H9 (cell line): ENCODE data around the gene FAM219A. TPM values are rescaled to one million over a fixed set of nuclear protein-coding genes. Genes with fewer than 3 reads are reported as not detected.

Source experiments
- DNase-seq: peaks from one replicate; pipeline ENCODE4 v3.0.0-alpha.2; 2017
- H2AFZ ChIP-seq: one replicate; pipeline ENCODE4 v1.6.1; 2013; ENCODE audit warnings: mild to moderate bottlenecking, low read length, control low read depth, moderate library complexity
- H2AK5ac ChIP-seq: 2 replicates; pipeline ENCODE4 v1.6.1; 2013; ENCODE audit warnings: low read length, control low read depth, mixed read lengths; ENCODE audit not compliant: insufficient read length
- H2BK120ac ChIP-seq: one replicate; pipeline ENCODE4 v1.6.1; 2013; ENCODE audit warnings: low read depth, mild to moderate bottlenecking, low read length, control low read depth, inconsistent platforms; ENCODE audit not compliant: poor library complexity, severe bottlenecking
- H2BK12ac ChIP-seq: 2 replicates; pipeline ENCODE4 v1.6.1; 2013; ENCODE audit warnings: low read length, control low read depth, mixed read lengths, low read depth; ENCODE audit not compliant: insufficient read length
- H2BK15ac ChIP-seq: 2 replicates; pipeline ENCODE4 v1.6.1; 2013; ENCODE audit warnings: low read depth, low read length, control low read depth
- H2BK20ac ChIP-seq: one replicate; pipeline ENCODE4 v1.6.1; 2013; ENCODE audit warnings: low read depth, mild to moderate bottlenecking, low read length, control low read depth, inconsistent platforms; ENCODE audit not compliant: poor library complexity, severe bottlenecking
- H2BK5ac ChIP-seq: 2 replicates; pipeline ENCODE4 v1.6.1; 2013; ENCODE audit warnings: low read length, control low read depth, mixed read lengths; ENCODE audit not compliant: insufficient read length
- H3K14ac ChIP-seq: 2 replicates; pipeline ENCODE4 v1.6.1; 2013; ENCODE audit warnings: low read length, control low read depth; ENCODE audit not compliant: insufficient read depth
- H3K18ac ChIP-seq: 2 replicates; pipeline ENCODE4 v1.6.1; 2013; ENCODE audit warnings: low read depth, mild to moderate bottlenecking, mixed read lengths, low read length, control low read depth; ENCODE audit not compliant: insufficient read length
- H3K23ac ChIP-seq: 2 replicates; pipeline ENCODE4 v1.6.1; 2013; ENCODE audit warnings: low read length, control low read depth, mixed read lengths, low read depth; ENCODE audit not compliant: insufficient read length
- H3K23me2 ChIP-seq: 2 replicates; pipeline ENCODE4 v1.6.1; 2013; ENCODE audit warnings: low read depth, mild to moderate bottlenecking, mixed read lengths, low read length, control low read depth; ENCODE audit not compliant: insufficient read length, poor library complexity, severe bottlenecking
- H3K27ac ChIP-seq: 2 replicates; pipeline ENCODE4 v1.5.1; 2013; ENCODE audit warnings: low read length, control low read depth, mixed read lengths, low read depth; ENCODE audit not compliant: insufficient read length
- H3K27me3 ChIP-seq: 2 replicates; pipeline ENCODE4 v1.6.1; 2013; ENCODE audit warnings: low read length, control low read depth, inconsistent platforms; ENCODE audit not compliant: insufficient read depth
- H3K4ac ChIP-seq: 2 replicates; pipeline ENCODE4 v1.6.1; 2013; ENCODE audit warnings: low read depth, mild to moderate bottlenecking, control low read depth, inconsistent platforms, low read length, moderate library complexity
- H3K4me1 ChIP-seq: 2 replicates; pipeline ENCODE4 v1.6.1; 2013; ENCODE audit warnings: low read length, control low read depth, inconsistent platforms; ENCODE audit not compliant: insufficient read depth
- H3K4me2 ChIP-seq: 2 replicates; pipeline ENCODE4 v1.6.1; 2013; ENCODE audit warnings: low read length, control low read depth, mixed read lengths; ENCODE audit not compliant: insufficient read length, insufficient read depth
- H3K56ac ChIP-seq: 2 replicates; pipeline ENCODE4 v1.6.1; 2013; ENCODE audit warnings: low read depth, mild to moderate bottlenecking, mixed read lengths, low read length, control low read depth; ENCODE audit not compliant: insufficient read length
- H3K79me1 ChIP-seq: 2 replicates; pipeline ENCODE4 v1.6.1; 2013; ENCODE audit warnings: low read depth, mild to moderate bottlenecking, moderate library complexity, low read length, control low read depth, inconsistent platforms; ENCODE audit not compliant: insufficient read depth, poor library complexity, severe bottlenecking
- H3K79me2 ChIP-seq: 2 replicates; pipeline ENCODE4 v1.6.1; 2013; ENCODE audit warnings: low read length, control low read depth, inconsistent platforms; ENCODE audit not compliant: insufficient read depth
- H3K9ac ChIP-seq: 2 replicates; pipeline ENCODE4 v1.6.1; 2013; ENCODE audit warnings: low read length, control low read depth, mixed read lengths; ENCODE audit not compliant: insufficient read length; ENCODE audit errors: extremely low read depth
- H3K9me3 ChIP-seq: one replicate; pipeline ENCODE4 v1.6.1; 2013; ENCODE audit warnings: low read depth, low read length, inconsistent platforms; ENCODE audit not compliant: control insufficient read depth
- H3T11ph ChIP-seq: one replicate; pipeline ENCODE4 v1.6.1; 2013; ENCODE audit warnings: mild to moderate bottlenecking, low read length, control low read depth, inconsistent platforms
- H4K20me1 ChIP-seq: one replicate; pipeline ENCODE4 v1.6.1; 2013; ENCODE audit not compliant: control insufficient read depth, insufficient read length, insufficient read depth
- H4K5ac ChIP-seq: 2 replicates; pipeline ENCODE4 v1.6.1; 2013; ENCODE audit warnings: low read depth, mild to moderate bottlenecking, mixed read lengths, low read length, control low read depth; ENCODE audit not compliant: insufficient read length
- H4K8ac ChIP-seq: replicated peaks from 2 replicates; pipeline ENCODE4 v1.6.1; 2013; ENCODE audit warnings: low read length, control low read depth, mixed read lengths, low read depth; ENCODE audit not compliant: insufficient read length
- H4K91ac ChIP-seq: 2 replicates; pipeline ENCODE4 v1.6.1; 2013; ENCODE audit warnings: low read depth, mild to moderate bottlenecking, moderate library complexity, mixed read lengths, low read length, control low read depth; ENCODE audit not compliant: insufficient read length
- H3K27ac Mint-ChIP-seq, 3 experiments: 2 replicates in 2 of 3; 3 replicates in 1 of 3; pipeline ENCODE4 v1.8.0; 2020 to 2021; ENCODE audit warnings: mixed read lengths in 3 of 3, mild to moderate bottlenecking in 1 of 3, moderate library complexity in 1 of 3
- H3K27me3 Mint-ChIP-seq: 2 replicates; pipeline ENCODE4 v1.8.0; 2021; ENCODE audit warnings: low read depth, mild to moderate bottlenecking, moderate library complexity, mixed read lengths
- H3K36me3 Mint-ChIP-seq, 3 experiments: 2 replicates in 2 of 3; 3 replicates in 1 of 3; pipeline ENCODE4 v1.8.0; 2020 to 2021; ENCODE audit warnings: low read depth in 3 of 3, mixed read lengths in 3 of 3; ENCODE audit not compliant: insufficient read depth in 1 of 3
- H3K4me1 Mint-ChIP-seq, 2 experiments: 2 replicates each; pipeline ENCODE4 v1.8.0; 2020; ENCODE audit warnings: mixed read lengths in 2 of 2
- H3K4me3 Mint-ChIP-seq, 2 experiments: 2 replicates in 1 of 2; 3 replicates in 1 of 2; pipeline ENCODE4 v1.8.0; 2020 to 2021; ENCODE audit warnings: mild to moderate bottlenecking in 2 of 2, mixed read lengths in 2 of 2, moderate library complexity in 1 of 2
- H3K9me3 Mint-ChIP-seq, 2 experiments: 2 replicates in 1 of 2; 3 replicates in 1 of 2; pipeline ENCODE4 v1.8.0; 2020; ENCODE audit warnings: mild to moderate bottlenecking in 2 of 2, mixed read lengths in 2 of 2, moderate library complexity in 1 of 2
- CTCF ChIP-seq: fragments of 200-600 bp; sonication (generic); conservative IDR thresholded peaks from 3 replicates; pipeline ENCODE4 v1.8.0; 2021; ENCODE audit warnings: antibody characterized with exemption, mild to moderate bottlenecking
- WGBS: extraction: QIAGEN DNeasy Blood & Tissue Kit; methylation state at CpG from one replicate; pipeline ENCODE4 v1.1.7; 2013; ENCODE audit warnings: missing lambda C conversion rate, low lambda C conversion rate, mixed read lengths; ENCODE audit not compliant: insufficient read length; ENCODE audit errors: extremely low coverage; 5-methylcytosine and 5-hydroxymethylcytosine counted together
- total RNA-seq: library from RNA; stranded (reverse); gene quantifications from 2 replicates; pipeline ENCODE4 v1.2.1, GENCODE V29; 2021

FAM219A gene
- total RNA-seq, 1 experiment from 2014 or later: 16.7 TPM

- H2BK5ac ChIP-seq: no peak overlapping the region
- H3K14ac ChIP-seq: no peak overlapping the region
- no peaks in the 10 kb centered on the region for H3K9me3 Mint-ChIP-seq
- no peak overlapping the region for H4K5ac ChIP-seq
- no peak overlapping the region for H3K4me2 ChIP-seq
- DNase-seq: no peak
- H4K91ac ChIP-seq: no peak overlapping the region
- no peak overlapping the region for H3K9ac ChIP-seq
- no peaks in the 10 kb centered on the region for H3K79me1 ChIP-seq
- H3K4me1 Mint-ChIP-seq: no peaks in the 10 kb centered on the region
- no CpG with 5 or more reads among the region's 2 CpGs for WGBS
- no peaks in the 10 kb centered on the region for H3K9me3 ChIP-seq
- H3K23ac ChIP-seq: no peak overlapping the region
- no peaks in the 10 kb centered on the region for H3K27me3 ChIP-seq
- no peak overlapping the region for H2AK5ac ChIP-seq
- H2BK120ac ChIP-seq: no peak overlapping the region
- H3K56ac ChIP-seq: no peak overlapping the region
- no peak overlapping the region for H4K8ac ChIP-seq
- H2BK12ac ChIP-seq: no peak overlapping the region
- H3K27ac ChIP-seq: no peak overlapping the region
- H4K20me1 ChIP-seq: no peaks in the 10 kb centered on the region
- no peak overlapping the region for H2AFZ ChIP-seq
- H3K27me3 Mint-ChIP-seq: 0 out of 2 replicates have a peak, but pooled peaks cover 2% of the 10 kb centered on the region
- no peak overlapping the region for H2BK20ac ChIP-seq
- H3K27ac Mint-ChIP-seq: no peak overlapping the region
- no peak overlapping the region for H3T11ph ChIP-seq
- H3K4ac ChIP-seq: no peak overlapping the region
- no peaks in the 10 kb centered on the region for H3K79me2 ChIP-seq
- H3K36me3 Mint-ChIP-seq: no peaks in the 10 kb centered on the region
- H2BK15ac ChIP-seq: no peak overlapping the region
- H3K18ac ChIP-seq: no peak overlapping the region
- H3K4me3 Mint-ChIP-seq: no peak overlapping the region
- no peak for TF ChIP-seq CTCF
- H3K4me1 ChIP-seq: no peaks in the 10 kb centered on the region
- no peaks in the 10 kb centered on the region for H3K23me2 ChIP-seq
These were observed 49.2 kb downstream of the FAM219A start for GRCh38 chr9:34409154-34409553.
